HepG2 (cell line): ENCODE data around the gene CBR4. TPM values are rescaled to one million over a fixed set of nuclear protein-coding genes. Genes with fewer than 3 reads are reported as not detected.
A peak's percentile ranks its signal among the peaks of the same experiment; 100 is the strongest.

ENCODE experiments used
- FOSL2 ChIP-seq: sonication (generic); formaldehyde crosslinking; IDR thresholded peaks from 2 replicates; pipeline ENCODE4 v1.4.0; 2020; ENCODE audit warnings: missing genetic modification reagents
- KDM5A ChIP-seq: fragments of 200-600 bp; sonication (generic); IDR thresholded peaks from 2 replicates; pipeline ENCODE4 v1.7.0; 2018; ENCODE audit warnings: antibody characterized with exemption, mild to moderate bottlenecking, low read length, borderline replicate concordance
- PCBP1 ChIP-seq: fragments of 200-400 bp; formaldehyde crosslinking; IDR thresholded peaks from 2 replicates; pipeline ENCODE4 v1.6.1; 2017; ENCODE audit warnings: mild to moderate bottlenecking, low read depth, low read length, borderline replicate concordance
- PHF20 ChIP-seq: sonication (generic); formaldehyde crosslinking; IDR thresholded peaks from 2 replicates; pipeline ENCODE4 v1.5.0; 2020; ENCODE audit warnings: mild to moderate bottlenecking, missing genetic modification reagents
- ZIK1 ChIP-seq: sonication (generic); formaldehyde crosslinking; IDR thresholded peaks from 2 replicates; pipeline ENCODE4 v1.5.0; 2020; ENCODE audit warnings: mild to moderate bottlenecking, low read depth, missing genetic modification reagents, borderline replicate concordance
- ZNF34 ChIP-seq: sonication (generic); formaldehyde crosslinking; IDR thresholded peaks from 2 replicates; pipeline ENCODE4 v1.4.0; 2020; ENCODE audit warnings: mild to moderate bottlenecking, missing genetic modification reagents, borderline replicate concordance
- ZNF383 ChIP-seq: sonication (generic); formaldehyde crosslinking; IDR thresholded peaks from 2 replicates; pipeline ENCODE4 v1.4.0; 2020; ENCODE audit warnings: missing genetic modification reagents, mild to moderate bottlenecking, borderline replicate concordance
- ZNF552 ChIP-seq: sonication (generic); formaldehyde crosslinking; IDR thresholded peaks from 2 replicates; pipeline ENCODE4 v1.9.0; 2022; ENCODE audit warnings: missing genetic modification reagents, mild to moderate bottlenecking, borderline replicate concordance
- ZNF652 ChIP-seq: IDR thresholded peaks from 2 replicates; pipeline ENCODE4 v1.6.1; 2016; ENCODE audit warnings: low read depth, borderline replicate concordance
- ZNF772 ChIP-seq: sonication (generic); formaldehyde crosslinking; IDR thresholded peaks from 2 replicates; pipeline ENCODE4 v1.5.0; 2020; ENCODE audit warnings: mild to moderate bottlenecking, missing genetic modification reagents
- ZSCAN9 ChIP-seq: IDR thresholded peaks from 2 replicates; pipeline ENCODE4 v1.6.1; 2016; ENCODE audit warnings: borderline replicate concordance
- polyA plus RNA-seq, 8 experiments: library from polyadenylated mRNA; depleted of rRNA in 3 of 8; stranded (reverse) in 7 of 8; unstranded in 1 of 8; fragments of >200 nt; fragmentation: Illumina TruSeq in 4 of 8; extraction: Trizol in 4 of 8; gene quantifications; 2 replicates each; pipeline versions ENCODE4 v1.2.1 to v1.2.3, GENCODE V29; 2011 to 2016; ENCODE audit warnings: low read depth in 4 of 8, missing spikeins in 1 of 8, mixed read lengths in 1 of 8; ENCODE audit not compliant: insufficient read depth in 1 of 8
- total RNA-seq, 5 experiments: library from RNA; depleted of rRNA; stranded (reverse); fragments of >200 nt; fragmentation: Illumina TruSeq; extraction: Trizol; gene quantifications; 2 replicates each; pipeline ENCODE4 v1.2.3, GENCODE V29; 2016; ENCODE audit warnings: low read depth in 1 of 5
- TF ChIP-seq, protein P1 (sequence below): sonication (generic); formaldehyde crosslinking; IDR thresholded peaks from 2 replicates; pipeline ENCODE4 v1.4.0; 2020; ENCODE audit warnings: missing genetic modification reagents, borderline replicate concordance
- TF ChIP-seq, protein P2 (sequence below): sonication (generic); formaldehyde crosslinking; IDR thresholded peaks from 2 replicates; pipeline ENCODE4 v1.5.1; 2020; ENCODE audit warnings: mild to moderate bottlenecking, missing genetic modification reagents, borderline replicate concordance
- TF ChIP-seq, protein P3 (sequence below): sonication (generic); formaldehyde crosslinking; IDR thresholded peaks from 2 replicates; pipeline ENCODE4 v1.4.0; 2020; ENCODE audit warnings: missing genetic modification reagents, borderline replicate concordance
- TF ChIP-seq, protein P4 (sequence below): sonication (generic); formaldehyde crosslinking; IDR thresholded peaks from 2 replicates; pipeline ENCODE4 v1.8.0; 2022; ENCODE audit warnings: mild to moderate bottlenecking, missing genetic modification reagents, moderate library complexity
- TF ChIP-seq, protein P5 (sequence below): IDR thresholded peaks from 2 replicates; pipeline ENCODE4 v1.6.1; 2018; ENCODE audit warnings: missing genetic modification reagents

CBR4 gene
- total and polyA plus RNA-seq, 2 of the 13 experiments (the other 11 are each of a cell fraction or from before 2014, with no cell fraction given) = 7.3 to 20.7 TPM

DNA sequence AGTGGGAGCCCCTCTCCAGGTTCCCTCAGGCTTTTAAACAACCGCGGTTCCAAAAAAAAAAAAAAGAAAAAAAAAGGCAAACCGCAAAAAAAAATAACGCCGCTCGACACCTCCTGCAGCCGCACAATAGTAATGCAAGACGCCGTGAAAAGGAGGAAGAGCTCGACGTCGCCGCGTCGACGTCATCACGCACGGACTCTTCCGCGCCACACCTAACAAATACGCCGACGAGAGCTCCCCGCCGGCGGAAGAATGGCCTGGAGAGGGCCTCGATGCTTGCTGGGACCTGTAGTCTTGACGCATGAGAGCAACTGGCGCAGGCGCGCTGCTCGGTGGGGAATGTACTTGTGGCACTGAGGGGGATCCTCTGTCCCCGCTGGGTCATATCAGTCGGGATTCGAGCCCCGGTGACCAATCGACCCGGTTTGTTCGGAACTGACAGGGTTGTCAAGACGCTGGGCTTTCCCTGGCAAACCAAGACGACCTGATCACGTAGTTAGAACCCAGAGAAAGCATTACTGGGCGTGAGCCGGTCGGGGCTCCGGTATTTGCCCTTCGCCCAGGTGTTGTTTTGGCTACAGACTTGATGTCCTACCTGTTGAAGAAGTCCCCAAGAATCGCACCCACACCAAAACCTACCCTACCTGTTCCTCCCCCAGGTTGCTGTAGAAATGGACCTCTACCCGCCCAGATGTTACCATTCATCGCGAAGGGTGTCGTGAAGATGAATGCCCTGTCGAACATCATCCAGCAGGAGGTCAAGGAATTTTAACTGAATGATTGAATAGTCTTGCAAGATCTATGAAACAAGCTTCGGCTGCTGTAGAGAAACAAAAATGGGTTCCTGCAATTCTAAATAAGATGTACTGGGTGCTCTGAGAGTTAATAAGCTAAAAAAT lies at the start of gene CBR4 (continued):
- TF ChIP-seq, protein P1, sequence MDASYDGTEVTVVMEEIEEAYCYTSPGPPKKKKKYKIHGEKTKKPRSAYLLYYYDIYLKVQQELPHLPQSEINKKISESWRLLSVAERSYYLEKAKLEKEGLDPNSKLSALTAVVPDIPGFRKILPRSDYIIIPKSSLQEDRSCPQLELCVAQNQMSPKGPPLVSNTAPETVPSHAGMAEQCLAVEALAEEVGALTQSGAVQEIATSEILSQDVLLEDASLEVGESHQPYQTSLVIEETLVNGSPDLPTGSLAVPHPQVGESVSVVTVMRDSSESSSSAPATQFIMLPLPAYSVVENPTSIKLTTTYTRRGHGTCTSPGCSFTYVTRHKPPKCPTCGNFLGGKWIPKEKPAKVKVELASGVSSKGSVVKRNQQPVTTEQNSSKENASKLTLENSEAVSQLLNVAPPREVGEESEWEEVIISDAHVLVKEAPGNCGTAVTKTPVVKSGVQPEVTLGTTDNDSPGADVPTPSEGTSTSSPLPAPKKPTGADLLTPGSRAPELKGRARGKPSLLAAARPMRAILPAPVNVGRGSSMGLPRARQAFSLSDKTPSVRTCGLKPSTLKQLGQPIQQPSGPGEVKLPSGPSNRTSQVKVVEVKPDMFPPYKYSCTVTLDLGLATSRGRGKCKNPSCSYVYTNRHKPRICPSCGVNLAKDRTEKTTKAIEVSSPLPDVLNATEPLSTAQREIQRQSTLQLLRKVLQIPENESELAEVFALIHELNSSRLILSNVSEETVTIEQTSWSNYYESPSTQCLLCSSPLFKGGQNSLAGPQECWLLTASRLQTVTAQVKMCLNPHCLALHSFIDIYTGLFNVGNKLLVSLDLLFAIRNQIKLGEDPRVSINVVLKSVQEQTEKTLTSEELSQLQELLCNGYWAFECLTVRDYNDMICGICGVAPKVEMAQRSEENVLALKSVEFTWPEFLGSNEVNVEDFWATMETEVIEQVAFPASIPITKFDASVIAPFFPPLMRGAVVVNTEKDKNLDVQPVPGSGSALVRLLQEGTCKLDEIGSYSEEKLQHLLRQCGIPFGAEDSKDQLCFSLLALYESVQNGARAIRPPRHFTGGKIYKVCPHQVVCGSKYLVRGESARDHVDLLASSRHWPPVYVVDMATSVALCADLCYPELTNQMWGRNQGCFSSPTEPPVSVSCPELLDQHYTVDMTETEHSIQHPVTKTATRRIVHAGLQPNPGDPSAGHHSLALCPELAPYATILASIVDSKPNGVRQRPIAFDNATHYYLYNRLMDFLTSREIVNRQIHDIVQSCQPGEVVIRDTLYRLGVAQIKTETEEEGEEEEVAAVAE = peak; percentile 34; the same call in 1 of the 2 replicates
- TF ChIP-seq KDM5A (peak; percentile 17; the same call in 1 of the 2 replicates), PCBP1 (no peak), ZNF34 (CRISPR knock-in tag) (no peak), ZIK1 (no peak), ZNF652 (CRISPR knock-in tag) (no peak), ZNF383 (CRISPR knock-in tag) (0 out of 2 replicates have a peak, but pooled peaks have one; percentile 28), FOSL2 (CRISPR knock-in tag) (no peak), ZSCAN9 (CRISPR knock-in tag) (no peak), ZNF772 (no peak; the same call in 1 of the 2 replicates), ZNF552 (CRISPR knock-in tag) (no peak), PHF20 (CRISPR knock-in tag) (peak; percentile 65; the same call in 1 of the 2 replicates)
- TF ChIP-seq, protein P2, sequence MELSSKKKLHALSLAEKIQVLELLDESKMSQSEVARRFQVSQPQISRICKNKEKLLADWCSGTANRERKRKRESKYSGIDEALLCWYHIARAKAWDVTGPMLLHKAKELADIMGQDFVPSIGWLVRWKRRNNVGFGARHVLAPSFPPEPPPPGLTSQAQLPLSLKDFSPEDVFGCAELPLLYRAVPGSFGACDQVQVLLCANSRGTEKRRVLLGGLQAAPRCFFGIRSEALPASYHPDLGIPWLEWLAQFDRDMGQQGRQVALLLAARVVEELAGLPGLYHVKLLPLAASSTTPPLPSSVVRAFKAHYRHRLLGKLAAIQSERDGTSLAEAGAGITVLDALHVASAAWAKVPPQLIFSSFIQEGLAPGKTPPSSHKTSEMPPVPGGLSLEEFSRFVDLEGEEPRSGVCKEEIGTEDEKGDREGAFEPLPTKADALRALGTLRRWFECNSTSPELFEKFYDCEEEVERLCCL (CRISPR knock-in tag) = no peak
- TF ChIP-seq, protein P3, sequence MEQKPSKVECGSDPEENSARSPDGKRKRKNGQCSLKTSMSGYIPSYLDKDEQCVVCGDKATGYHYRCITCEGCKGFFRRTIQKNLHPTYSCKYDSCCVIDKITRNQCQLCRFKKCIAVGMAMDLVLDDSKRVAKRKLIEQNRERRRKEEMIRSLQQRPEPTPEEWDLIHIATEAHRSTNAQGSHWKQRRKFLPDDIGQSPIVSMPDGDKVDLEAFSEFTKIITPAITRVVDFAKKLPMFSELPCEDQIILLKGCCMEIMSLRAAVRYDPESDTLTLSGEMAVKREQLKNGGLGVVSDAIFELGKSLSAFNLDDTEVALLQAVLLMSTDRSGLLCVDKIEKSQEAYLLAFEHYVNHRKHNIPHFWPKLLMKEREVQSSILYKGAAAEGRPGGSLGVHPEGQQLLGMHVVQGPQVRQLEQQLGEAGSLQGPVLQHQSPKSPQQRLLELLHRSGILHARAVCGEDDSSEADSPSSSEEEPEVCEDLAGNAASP (CRISPR knock-in tag) = no peak
- TF ChIP-seq, protein P4, sequence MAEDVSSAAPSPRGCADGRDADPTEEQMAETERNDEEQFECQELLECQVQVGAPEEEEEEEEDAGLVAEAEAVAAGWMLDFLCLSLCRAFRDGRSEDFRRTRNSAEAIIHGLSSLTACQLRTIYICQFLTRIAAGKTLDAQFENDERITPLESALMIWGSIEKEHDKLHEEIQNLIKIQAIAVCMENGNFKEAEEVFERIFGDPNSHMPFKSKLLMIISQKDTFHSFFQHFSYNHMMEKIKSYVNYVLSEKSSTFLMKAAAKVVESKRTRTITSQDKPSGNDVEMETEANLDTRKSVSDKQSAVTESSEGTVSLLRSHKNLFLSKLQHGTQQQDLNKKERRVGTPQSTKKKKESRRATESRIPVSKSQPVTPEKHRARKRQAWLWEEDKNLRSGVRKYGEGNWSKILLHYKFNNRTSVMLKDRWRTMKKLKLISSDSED = no peak
- TF ChIP-seq, protein P5, sequence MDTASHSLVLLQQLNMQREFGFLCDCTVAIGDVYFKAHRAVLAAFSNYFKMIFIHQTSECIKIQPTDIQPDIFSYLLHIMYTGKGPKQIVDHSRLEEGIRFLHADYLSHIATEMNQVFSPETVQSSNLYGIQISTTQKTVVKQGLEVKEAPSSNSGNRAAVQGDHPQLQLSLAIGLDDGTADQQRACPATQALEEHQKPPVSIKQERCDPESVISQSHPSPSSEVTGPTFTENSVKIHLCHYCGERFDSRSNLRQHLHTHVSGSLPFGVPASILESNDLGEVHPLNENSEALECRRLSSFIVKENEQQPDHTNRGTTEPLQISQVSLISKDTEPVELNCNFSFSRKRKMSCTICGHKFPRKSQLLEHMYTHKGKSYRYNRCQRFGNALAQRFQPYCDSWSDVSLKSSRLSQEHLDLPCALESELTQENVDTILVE (CRISPR knock-in tag) = no peak
